CD4-positive, alpha-beta T cell treated with Interleukin-6 at 100 ng/mL for 8 hours (primary cell): ENCODE data around the gene POGLUT3.

Source experiments
- DNase-seq: peaks from one replicate; pipeline ENCODE4 v3.0.0-alpha.2; 2020; ENCODE audit warnings: mixed read lengths, low spot score

POGLUT3 gene, protein sequence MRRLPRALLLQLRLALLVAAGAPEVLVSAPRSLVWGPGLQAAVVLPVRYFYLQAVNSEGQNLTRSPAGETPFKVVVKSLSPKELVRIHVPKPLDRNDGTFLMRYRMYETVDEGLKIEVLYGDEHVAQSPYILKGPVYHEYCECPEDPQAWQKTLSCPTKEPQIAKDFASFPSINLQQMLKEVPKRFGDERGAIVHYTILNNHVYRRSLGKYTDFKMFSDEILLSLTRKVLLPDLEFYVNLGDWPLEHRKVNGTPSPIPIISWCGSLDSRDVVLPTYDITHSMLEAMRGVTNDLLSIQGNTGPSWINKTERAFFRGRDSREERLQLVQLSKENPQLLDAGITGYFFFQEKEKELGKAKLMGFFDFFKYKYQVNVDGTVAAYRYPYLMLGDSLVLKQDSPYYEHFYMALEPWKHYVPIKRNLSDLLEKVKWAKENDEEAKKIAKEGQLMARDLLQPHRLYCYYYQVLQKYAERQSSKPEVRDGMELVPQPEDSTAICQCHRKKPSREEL

DNA sequence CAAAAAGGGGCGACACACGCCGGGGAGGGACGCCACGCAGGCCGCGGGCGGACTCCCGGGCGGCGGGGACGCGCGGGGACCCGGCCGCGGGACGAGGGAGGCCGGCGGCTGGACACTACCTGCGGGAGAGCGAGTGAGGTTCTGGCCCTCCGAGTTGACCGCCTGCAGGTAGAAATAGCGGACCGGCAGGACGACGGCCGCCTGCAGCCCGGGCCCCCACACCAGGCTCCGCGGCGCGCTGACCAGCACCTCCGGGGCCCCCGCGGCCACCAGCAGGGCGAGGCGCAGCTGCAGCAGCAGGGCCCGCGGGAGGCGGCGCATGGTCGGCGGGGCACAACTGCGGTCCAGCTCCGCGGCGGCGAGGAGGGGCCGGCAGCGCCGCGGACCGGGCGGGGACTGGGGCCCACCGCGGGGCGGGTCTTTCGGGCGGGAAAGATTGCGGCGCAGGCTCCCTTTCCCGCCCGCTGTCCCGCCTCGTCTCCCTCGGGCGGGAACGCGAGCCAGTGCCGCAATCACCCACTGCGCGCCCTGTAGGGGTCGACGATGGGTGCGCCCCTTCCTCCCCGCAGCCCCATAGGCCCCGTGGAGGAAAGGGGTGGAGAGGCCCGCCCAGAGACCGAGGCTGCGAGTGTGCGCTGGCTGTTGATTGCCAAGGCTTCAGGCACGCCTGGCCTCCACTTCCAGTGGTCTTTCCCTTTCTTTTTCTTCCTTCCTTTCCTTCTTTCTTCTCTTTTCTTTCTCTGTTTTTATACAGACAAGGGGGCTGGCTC is at the start of gene POGLUT3:
Gene POGLUT3, minus strand, starts transcription at position 339 of the 770 bp plus-strand sequence. Its CDS starts 18 bp downstream, at position 321.
- DNase-seq, result peak; percentile 17

DNA sequence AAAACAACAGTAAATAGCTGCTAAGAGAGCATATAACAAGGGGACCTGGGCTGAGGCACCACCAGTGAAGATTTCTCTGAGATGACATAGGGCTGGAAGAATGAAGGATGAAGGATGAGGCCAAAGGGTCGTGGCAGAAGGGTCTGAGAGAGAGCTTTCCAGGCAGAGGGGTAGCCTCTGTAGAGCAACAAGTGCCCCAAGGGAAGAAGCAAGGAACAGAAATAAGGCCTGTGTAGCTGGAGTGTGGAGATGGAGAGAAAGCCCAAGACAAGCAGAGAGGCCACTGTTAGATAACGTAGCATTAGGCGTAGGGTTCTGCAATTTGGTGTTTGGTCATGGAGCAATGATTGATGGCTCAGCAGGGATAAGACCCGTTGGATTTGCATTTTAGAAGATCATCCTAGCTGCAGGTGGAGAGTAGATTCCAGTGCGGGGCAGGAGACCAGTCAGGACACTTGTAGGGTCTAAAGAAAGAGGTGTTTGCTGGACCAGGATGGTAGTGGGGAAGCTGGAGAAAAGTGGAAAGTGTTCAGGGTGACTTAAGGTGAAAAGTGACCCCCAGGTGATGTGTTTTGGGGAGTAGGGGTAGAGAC is 47.8 kb upstream of the POGLUT3 start:
- DNase-seq, result no peak

DNA sequence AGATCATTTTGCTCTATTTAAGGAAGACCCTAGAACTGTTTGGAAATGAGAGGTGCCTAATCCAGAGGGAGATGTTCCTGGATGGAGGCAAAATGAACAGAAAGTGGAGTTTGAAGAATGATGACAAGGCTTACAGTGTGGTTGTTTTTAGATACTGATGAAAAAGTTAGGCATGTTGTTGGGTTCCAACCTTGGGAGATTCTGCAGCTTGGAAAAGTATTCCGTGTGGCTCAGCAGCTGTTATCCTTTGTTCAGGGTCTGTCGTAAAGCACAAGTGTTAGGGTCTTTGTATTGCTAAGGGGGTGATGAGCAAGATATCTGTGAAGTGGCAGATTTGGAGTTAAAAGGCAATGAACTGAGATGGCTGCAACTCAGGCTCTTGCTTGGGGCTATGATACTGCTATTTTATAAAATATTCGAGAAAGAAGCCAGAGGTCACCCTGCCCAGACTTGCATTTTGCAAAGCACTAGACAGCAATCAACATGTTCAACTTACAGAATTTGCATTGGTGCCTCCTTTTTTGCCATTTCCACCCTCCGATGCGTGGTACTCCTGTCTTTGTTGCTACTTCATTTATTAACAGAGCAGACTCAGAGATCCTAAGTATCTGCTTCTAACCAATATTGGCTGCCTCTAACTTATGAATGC is 45.3 kb upstream of the POGLUT3 start:
- no peak for DNase-seq

DNA sequence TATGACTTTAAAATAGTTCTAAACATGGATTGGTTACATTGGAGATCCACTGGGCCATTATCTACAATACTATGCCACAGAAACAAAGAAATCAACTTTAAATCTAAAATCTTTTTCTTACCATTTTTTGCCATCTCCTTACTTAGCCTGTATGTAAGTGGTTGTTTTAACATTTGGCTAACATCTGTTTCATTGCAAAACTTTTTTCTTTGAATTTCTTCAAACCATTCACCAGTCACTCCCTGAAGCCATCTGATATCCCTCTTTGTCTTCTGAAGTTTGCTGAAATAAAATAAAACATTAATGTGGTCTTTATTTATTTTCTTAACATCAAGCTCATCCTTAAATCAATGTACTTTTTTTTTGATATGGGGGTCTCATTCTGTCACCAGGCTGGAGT is 43.3 kb upstream of the POGLUT3 start:
- DNase-seq, result no peak

DNA sequence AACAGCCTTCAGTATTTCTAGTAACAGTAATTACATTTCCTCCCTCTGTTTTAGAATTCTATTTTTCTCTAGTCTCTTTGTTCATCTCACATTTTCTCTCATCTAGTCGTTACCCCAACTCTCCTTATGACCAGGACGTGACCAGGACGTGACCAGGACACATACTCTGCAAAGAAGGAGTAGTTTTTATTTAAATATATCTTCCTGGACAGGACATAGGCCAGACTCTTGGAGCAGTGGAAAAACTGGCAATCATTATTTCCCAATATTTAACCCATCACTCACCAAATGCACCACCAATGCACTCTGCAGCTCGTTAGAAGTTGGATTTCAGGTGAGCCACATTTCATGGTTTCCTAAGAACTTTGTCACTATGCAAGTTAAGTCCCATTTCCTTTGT is 40.3 kb upstream of the POGLUT3 start:
- DNase-seq, result no peak

DNA sequence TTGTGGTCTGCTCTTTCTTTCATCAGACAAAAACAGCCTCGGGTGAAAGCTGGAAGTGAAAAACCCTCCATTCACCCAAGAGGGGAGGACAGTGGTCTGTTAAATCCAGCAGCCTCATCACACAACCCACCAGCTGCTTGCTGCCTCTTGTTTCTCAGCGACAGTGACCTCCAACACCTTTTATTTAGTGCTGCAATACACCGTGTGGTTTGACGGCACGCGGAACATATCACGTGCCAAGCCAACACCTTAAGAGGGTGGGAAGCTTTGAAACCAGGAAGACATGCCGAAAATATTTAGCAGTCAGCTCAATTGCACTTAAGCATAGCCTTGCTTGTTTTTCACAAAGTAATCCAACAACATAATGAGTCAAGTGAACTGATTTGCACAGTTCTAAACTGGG is 39.8 kb upstream of the POGLUT3 start:
- DNase-seq, result no peak

DNA sequence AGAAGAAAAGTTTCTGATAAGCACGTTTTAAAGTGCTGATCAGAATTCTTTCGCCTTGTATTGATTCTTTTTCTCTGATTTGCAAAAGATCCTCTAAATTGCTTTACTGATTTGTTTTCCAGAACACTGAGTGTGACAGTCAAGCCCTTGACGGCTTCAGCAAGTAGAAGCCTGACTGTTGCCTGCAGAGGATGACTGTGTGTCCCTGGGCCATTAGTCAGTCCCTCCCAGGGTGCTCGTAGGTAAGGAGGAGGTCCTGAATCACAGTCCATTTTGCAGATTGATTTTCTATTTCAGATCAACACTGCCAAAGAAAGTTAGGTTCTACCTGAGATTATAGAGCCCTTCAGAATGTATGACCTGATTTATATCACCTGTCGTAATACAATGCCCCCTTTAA is 38.6 kb upstream of the POGLUT3 start:
- no peak for DNase-seq

DNA sequence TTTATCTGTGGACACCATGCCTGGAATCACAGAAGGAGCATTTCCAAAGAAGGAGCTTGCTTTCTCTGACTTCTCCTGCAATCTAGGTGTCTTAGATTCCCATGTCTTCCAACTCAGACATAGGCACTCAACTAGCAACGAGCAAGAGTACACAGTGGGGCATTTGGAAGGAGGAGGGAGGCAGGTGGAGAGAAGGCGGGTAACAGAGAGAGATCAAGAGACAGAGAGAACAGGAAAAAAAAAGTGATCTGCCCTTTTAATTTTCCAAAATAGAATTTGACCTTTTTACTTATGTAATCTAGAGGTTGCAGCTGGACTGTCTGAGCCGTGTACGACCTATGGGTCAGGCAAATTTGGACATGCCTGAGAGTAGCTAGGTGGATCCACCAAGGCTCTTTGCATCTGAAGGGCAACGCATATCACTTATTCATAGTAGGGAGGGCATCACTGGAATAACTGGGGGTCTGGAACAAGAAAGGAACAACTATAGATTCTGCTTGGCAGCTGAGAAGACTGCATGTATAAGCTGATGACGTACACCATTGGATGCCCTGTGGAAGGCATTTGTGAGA is 37.3 kb upstream of the POGLUT3 start:
- DNase-seq, result no peak

DNA sequence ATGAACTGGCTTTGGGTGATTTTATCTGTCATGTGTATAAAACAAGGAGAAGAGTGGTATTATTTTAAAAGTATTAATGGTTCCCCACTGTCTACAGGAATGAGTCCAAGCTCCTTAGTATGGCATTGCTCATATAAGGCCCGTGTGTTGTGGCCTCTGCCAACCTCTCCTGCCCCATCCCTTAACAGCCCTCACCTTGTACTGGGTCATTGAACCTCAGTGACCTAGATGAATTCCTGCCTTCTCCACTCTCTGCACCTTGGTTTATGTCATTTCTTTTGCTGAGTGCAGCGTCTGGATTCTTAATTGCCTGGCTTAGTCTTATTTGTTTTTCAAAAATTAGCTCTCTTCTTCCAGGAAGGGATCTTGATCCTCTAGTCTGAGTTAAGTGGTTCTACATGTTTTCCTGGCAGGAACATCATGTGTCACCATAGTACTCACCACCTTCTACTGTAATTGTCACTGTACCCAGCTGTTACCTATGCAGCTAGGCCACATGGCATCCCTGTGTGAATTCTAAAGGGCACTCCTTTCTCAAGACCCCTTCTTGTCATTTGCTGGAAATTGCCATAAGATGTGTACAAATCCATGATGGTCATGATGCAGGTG is 36.2 kb upstream of the POGLUT3 start:
- DNase-seq, result no peak

DNA sequence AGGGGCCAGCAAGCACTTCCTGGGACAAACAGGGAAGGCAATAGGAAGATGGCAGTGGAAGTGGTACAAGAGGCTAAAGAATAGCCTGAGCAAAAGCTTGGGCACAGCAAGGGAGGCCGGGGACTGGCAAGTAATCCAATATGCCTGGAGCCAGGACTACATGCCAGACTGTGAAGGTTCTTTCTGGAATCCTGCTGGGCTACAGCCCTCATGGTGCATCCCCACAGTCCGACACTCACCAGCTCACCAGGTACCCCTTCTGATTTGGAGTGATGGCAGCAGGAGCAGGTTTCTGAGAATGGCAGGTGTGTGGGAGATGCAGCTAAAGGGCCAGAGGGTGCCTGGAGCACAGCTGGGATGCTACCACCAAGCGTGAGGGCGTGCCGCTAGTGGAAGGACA is 32.2 kb upstream of the POGLUT3 start:
- no peak for DNase-seq

DNA sequence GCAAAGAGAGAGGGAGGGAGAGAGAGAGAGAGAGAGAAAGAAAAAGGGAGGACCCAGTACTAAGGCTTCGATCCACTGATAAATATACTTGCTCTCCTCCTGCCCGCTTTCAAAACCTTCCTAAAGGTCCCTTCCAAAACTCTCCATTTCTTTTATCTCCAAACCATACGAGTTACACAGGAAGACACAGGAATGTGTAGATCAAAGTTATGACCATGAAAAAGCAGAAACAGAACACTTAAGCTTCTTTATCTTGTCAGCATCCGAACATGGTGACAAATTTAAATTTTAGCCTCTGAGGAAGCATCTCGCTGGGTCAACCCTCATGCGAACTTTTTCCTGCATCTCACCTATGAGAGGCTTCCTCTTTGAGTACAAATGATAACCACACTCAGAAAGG is 29.2 kb upstream of the POGLUT3 start:
- DNase-seq, result no peak

DNA sequence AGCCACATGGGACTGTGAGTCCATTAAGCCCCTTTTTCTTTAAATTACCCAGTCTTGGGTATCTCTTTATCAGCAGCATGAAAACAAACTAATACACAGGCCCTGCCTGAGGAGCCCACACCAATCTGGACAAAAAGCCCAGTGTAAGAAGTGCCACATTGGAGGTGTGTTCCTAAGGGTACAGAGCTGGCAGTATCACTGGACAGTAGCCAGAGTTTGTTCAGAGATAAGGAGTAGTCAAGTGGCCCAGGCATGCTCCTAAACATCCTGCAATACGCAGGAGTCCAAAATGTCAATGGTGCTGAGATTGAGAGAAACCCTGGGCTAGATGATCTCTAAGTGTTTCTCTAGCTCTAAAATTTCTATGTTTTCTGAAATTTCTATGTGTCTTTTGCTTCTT is 27.0 kb upstream of the POGLUT3 start:
- no peak for DNase-seq

DNA sequence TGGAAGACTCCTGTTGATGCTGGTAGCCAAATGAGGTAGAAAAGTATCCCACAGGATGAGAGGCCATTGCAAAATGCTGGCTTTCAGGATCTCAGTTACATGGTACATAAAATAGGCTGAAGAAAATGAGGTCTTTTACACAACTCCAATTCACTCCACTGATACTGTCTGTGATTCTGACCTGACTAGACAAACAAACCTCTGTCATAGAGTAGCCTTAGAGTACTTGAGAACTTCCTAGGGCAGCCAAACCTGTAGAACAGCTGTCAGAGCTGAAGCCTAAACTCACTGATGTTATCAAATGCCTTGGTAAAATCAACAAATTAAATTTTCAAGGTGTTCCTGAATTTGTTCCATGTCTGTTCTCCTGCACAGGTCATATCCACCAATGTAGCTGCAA is 26.2 kb upstream of the POGLUT3 start:
- DNase-seq, result no peak

DNA sequence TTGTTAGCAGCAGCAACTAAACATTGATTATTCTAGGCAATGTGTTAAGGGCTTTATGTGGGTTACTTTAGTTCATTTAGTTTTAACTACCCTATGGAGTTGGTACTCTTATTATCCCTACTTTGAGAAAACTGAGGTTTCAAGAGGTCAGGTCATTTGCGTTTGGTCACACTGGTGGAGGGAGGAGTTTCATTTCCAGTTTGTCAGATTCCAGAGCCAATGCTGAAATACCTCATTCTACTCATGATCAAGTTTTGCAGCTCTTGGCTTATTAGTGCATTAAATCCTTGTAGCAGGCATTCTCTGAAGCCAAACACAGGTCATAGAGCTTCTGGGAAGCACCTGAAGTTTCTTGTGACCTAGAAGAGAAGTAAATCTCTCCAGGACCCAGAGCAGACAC is 24.1 kb upstream of the POGLUT3 start:
- no peak for DNase-seq

DNA sequence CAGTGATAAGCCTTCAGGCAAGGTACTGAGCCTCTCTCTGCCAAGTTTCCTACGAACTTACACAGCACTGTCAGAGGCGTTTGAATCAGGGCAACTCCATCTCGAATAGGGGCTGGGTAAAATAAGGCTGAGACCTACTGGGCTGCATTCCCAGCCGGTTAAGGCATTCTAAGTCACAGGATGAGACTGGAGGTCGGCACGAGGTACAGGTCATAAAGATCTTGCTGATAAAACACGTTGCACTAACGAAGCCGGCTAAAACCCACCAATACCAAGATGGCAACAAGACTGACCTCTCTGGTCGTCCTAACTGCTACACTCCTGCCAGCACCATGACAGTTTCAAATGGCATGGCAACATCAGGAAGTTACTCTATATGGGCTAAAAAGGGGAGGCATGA is 20.4 kb upstream of the POGLUT3 start:
- no peak for DNase-seq

DNA sequence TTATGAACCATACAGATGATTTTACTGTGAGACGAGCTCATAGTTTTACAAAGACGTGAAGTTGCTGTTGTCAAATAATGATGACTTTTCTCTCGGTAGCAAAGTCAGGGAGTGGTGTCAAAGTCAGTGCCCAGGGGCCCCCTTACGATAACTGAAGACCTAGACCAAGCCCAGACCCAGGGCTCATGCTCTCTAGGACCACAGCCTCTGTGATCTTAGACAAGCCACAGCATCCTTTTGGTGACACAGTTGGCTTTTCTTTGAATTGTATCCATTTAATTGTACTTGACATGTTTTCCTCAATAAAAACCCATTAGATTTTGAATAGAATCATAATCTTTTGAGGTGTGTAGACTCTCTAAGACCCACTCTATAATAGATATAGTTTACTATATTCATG is 17.9 kb upstream of the POGLUT3 start:
- no peak for DNase-seq

DNA sequence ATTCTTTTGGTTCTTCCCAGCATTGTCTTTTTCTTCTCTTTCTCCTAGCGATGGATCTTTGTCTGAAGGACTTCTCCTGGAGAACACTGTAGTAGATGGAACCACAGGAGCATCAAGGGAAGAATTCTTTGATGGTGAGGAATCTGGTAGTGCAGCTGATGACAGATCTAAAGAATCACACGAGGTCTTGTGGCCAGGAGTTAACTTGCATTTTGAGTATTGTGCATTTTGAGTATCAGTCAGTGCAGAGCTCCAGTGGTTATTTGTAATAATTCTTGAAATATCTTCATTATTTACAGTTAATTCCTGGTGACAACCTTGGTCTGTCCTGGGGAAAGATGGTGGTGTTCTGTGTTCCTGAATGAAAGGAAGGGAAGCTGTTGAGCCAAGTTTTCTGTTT is 14.5 kb upstream of the POGLUT3 start:
- no peak for DNase-seq

DNA sequence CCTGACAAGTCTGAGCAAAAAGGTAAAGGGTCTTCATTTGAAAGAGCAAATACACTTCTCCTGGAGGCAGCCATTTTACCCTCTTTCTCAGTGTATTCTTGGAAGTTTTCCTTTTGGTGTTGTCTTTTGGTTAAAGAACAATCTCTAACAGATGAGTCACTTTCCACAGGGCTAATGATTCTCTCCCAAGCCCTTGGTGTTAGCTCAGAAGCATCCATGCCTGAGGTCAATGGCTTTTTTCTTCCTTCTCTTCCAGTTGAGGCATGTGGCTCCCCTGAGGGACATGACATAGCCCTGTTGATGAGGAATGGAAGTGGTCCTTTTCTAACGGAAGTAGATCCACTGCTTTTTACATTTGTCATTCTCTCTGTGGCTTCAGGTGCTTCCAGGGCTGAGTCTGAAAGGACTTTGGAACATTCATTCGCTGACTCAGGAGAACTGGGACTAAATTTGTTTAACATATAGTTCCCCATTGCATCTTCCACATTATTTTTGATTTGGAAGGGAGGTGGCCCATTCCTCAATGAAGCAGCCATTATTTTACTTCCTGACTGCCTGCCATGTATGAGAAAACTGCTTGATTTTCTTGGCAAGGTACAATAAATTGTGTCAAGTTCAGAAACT is 13.8 kb upstream of the POGLUT3 start:
- DNase-seq, result no peak

DNA sequence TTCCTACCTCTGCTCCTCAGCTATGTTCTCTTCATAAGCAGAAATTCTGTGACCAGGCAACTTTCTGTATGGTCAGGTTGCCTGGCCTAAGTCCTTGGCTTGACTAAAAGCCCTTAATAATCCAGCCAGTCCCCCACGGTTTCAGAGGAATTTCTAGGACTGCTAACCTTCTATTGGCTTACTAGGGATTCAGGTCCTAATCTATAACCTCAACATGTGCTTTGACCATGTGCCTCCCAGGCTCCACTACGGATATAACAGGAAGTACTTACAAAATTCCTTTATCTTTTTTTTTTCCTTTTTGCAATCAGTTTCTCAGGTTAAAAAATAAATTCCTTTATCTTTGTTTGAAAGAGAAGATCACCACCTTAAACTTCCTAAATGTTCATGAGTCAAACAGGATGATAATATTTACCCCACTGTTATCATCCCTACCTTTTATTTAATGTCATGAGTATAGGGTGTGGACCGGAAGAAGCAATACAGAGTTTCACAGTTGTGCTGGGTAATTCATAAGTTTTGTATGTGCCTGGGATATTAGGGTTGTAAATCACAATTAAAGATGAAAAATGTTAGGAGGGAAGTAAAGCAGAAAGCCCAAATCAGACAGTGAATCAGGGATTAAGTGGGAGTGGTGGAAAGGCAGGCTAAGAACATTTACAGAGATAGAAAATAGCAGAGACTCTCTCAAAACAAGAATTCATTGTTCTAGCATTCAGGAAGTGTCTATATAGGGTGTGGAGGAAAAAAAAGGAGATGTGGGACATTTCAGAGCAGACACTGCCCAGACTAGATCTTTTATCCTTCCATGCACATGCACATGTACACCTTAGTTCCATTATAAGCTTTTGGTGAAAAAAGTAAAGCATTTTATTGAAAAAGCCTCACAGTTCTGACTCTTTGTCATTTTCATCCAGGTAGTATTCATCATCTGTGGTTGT is 10.7 kb upstream of the POGLUT3 start:
- no peak for DNase-seq

DNA sequence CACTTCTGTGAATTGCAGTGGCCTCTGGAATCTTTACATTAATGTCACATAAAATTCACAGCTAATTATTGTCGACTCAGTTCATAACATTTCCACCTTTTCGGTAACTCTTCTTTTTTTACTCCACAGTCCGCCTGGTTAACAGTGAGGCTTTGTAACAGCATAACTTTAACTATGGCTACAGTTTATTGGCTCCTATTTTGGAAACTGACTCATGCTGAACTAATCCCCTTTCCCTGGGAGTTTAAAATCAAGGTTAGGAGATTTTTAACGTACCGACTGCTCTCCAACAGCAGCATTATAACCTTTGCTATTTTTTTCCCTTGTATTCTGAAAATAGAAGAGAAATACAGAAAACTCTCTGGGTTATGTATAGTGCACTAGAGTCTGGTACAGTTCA is 3.2 kb upstream of the POGLUT3 start:
- DNase-seq, result no peak
